Coronary artery (tissue), 2 donors: Measurements from ENCODE around the gene NRXN2.

Experiments used
- DNase-seq: peaks from one replicate; pipeline ENCODE4 v3.0.0-alpha.2; 2017; ENCODE audit warnings: low spot score
- H3K27ac ChIP-seq, 2 donors: fragments of 200-600 bp; sonication (generic); one replicate each; pipeline ENCODE4 v1.5.1; 2016 to 2019
- H3K4me3 ChIP-seq: fragments of 200-600 bp; sonication (generic); 2 replicates; pipeline ENCODE4 v1.5.1; 2016; ENCODE audit warnings: mild to moderate bottlenecking, moderate library complexity
- CTCF ChIP-seq: fragments of 200-600 bp; sonication (generic); IDR thresholded peaks from one replicate; pipeline ENCODE4 v1.5.1; 2019; ENCODE audit warnings: antibody characterized with exemption

The NRXN2 gene

GRCh38 chr11:64723117-64723906 lies at the start of gene NRXN2:
Gene NRXN2 (minus strand): TSS chr11:64723197. CDS start chr11:64713699, 9,498 bp downstream.
- DNase-seq = peak; percentile 78
- peak; percentile 99 for TF ChIP-seq CTCF

GRCh38 chr11:64772303-64773018 lies 49.5 kb upstream of the NRXN2 start:
- no peak for DNase-seq
- no peak overlapping the region for H3K4me3 ChIP-seq
- no peak for TF ChIP-seq CTCF
- peak overlapping the region in 1 of 2 donors; percentile 32 for H3K27ac ChIP-seq

More at GRCh38 chr11:64723117-64723906, at the start of gene NRXN2:
- peak within 1 kb of the TSS; percentile 89 for H3K4me3 ChIP-seq
- H3K27ac ChIP-seq = peak within 1 kb of the TSS; percentile 65 to 72

DNA sequence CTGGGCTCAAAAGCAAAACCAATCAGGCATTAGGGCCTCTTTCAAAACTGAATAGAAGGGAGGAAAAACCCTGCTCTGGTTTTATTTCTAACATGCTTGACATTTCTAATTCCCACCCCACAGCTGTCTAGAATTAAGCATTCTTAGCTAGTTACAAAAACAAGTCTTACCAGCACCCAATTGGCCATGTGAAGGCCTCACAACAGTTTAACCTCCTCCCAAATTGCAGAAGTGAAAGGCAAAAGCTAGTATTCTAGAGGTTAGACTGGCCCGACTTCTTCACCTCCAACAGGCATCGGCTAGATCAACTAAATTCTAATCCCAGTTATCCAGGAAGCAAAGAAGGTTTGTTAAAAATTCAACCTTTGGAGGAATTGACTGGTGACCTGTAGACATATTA lies 48.9 kb upstream of the NRXN2 start:
- no peak for DNase-seq
- TF ChIP-seq CTCF = no peak
- H3K4me3 ChIP-seq = no peak overlapping the region
- H3K27ac ChIP-seq = no peak overlapping the region

- Histone ChIP-seq H3K27ac (no peak overlapping the region), H3K4me3 (no peak overlapping the region)
- no peak for TF ChIP-seq CTCF
- no peak for DNase-seq
Observed at GRCh38 chr11:64770120-64770519, 47.1 kb upstream of the NRXN2 start.

DNA sequence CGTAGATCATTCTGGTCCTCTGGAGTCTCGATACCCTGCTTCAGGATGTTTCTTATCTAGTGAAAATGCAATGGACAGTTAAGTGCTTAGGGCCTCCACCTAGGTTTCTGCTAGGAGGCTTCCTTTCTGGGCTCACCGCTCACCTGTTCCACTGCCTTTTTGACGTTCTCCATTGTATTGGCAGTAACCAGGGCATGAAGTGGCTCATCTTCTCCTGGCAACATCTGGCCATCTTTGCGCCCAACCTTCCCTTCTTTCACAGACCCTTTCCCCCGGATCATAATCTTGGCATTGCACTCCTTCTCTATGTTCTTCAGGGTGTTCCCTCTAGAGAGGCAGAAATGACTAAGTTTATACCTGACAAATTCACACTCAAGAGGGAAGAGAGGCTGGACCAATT lies 46.3 kb upstream of the NRXN2 start:
- no peak for TF ChIP-seq CTCF
- no peak for DNase-seq
- no peak overlapping the region for H3K27ac ChIP-seq
- H3K4me3 ChIP-seq = no peak overlapping the region

- no peak for DNase-seq
- Histone ChIP-seq H3K4me3 (no peak overlapping the region), H3K27ac (peak overlapping the region in 1 of 2 donors; percentile 74)
- no peak for TF ChIP-seq CTCF
Observed at GRCh38 chr11:64768300-64768694, 45.3 kb upstream of the NRXN2 start.
